ENCODE data around the gene SLC16A1.

The SLC16A1 gene

GRCh38 chr1:112911506-112912220, 44.3 kb downstream of the SLC16A1 start:
- TF ChIP-seq REST (IDR thresholded peaks at IDR 0.05; ENCODE audit: insufficient read depth in 1 of 2, low read depth in 2 of 2, low read length in 2 of 2) (no peak), FOXP2 (optimal IDR thresholded peaks at IDR 0.05; ENCODE audit: borderline replicate concordance, extremely low read depth, extremely low read length, insufficient read depth) (no peak), SIN3A (IDR thresholded peaks at IDR 0.05; ENCODE audit: borderline replicate concordance, insufficient read depth, low read length) (no peak), POLR2AphosphoS5 (IDR thresholded peaks at IDR 0.05; ENCODE audit: low read depth, low read length) (no peak), TAF1 (IDR thresholded peaks at IDR 0.05; ENCODE audit: borderline replicate concordance, insufficient read depth, low read length) (no peak)

- TF ChIP-seq TAF1 (IDR thresholded peaks at IDR 0.05; ENCODE audit: borderline replicate concordance, insufficient read depth, low read length), result no peak
- TF ChIP-seq POLR2AphosphoS5 (IDR thresholded peaks at IDR 0.05; ENCODE audit: low read depth, low read length), result no peak
- TF ChIP-seq FOXP2 (optimal IDR thresholded peaks at IDR 0.05; ENCODE audit: borderline replicate concordance, extremely low read depth, extremely low read length, insufficient read depth), result no peak
- no peak for TF ChIP-seq SIN3A (IDR thresholded peaks at IDR 0.05; ENCODE audit: borderline replicate concordance, insufficient read depth, low read length)
- TF ChIP-seq REST (IDR thresholded peaks at IDR 0.05; ENCODE audit: insufficient read depth in 1 of 2, low read depth in 2 of 2, low read length in 2 of 2), result no peak
Observed at GRCh38 chr1:112909847-112910246, 46.1 kb downstream of the SLC16A1 start.

- no peak for TF ChIP-seq FOXP2 (optimal IDR thresholded peaks at IDR 0.05; ENCODE audit: borderline replicate concordance, extremely low read depth, extremely low read length, insufficient read depth)
Observed at GRCh38 chr1:112906150-112906698, 49.8 kb downstream of the SLC16A1 start.

- TF ChIP-seq FOXP2 (optimal IDR thresholded peaks at IDR 0.05; ENCODE audit: borderline replicate concordance, extremely low read depth, extremely low read length, insufficient read depth) (no peak), POLR2AphosphoS5 (IDR thresholded peaks at IDR 0.05; ENCODE audit: low read depth, low read length) (peak; percentile 54; the same call in 1 of the 2 replicates)
Observed at GRCh38 chr1:112905395-112906149, 50.4 kb downstream of the SLC16A1 start.

- TF ChIP-seq POLR2AphosphoS5 (IDR thresholded peaks at IDR 0.05; ENCODE audit: low read depth, low read length) (no peak), FOXP2 (optimal IDR thresholded peaks at IDR 0.05; ENCODE audit: borderline replicate concordance, extremely low read depth, extremely low read length, insufficient read depth) (no peak), REST (IDR thresholded peaks at IDR 0.05; ENCODE audit: insufficient read depth in 1 of 2, low read depth in 2 of 2, low read length in 2 of 2) (no peak), SIN3A (IDR thresholded peaks at IDR 0.05; ENCODE audit: borderline replicate concordance, insufficient read depth, low read length) (no peak), TAF1 (IDR thresholded peaks at IDR 0.05; ENCODE audit: borderline replicate concordance, insufficient read depth, low read length) (no peak)
Observed at GRCh38 chr1:112904831-112905261, 51.1 kb downstream of the SLC16A1 start.

Data from PFSK-1 (cell line).